ENCODE measurements around the gene NECTIN1.

The NECTIN1 gene

DNA sequence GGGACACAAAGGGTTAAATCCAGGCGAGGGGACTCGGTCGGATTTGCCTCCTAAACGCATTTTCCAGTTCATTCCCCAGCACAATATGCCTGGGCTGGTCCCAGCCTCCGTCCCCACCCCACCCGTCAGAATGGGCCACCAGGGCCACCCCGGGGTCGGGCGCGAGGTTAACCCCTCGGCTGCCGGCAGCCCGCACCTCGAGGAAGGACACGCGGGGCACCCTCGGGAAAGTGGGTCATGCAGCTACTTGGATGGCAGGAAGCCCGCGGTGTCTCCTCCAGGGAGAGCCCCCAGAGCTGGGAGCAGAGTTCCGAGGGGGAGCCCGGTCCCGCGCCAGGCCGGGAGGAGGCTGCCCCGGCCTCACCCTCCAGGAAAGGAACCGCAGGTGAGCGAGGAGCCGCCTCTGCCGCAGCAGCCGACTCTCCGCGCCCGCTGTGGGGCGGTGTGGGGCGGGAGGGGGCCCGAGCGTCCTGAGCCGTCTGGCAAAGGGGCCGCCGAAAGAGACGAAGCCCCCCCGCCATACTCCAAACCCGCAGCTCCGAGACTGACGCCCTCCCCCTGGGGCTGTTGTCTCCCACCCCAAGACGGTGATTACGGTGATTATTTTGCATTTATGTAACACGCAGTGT is 1.4 kb downstream of the NECTIN1 start:
- Histone ChIP-seq H3K79me2 (ENCODE audit: control insufficient read depth, insufficient read depth, low read length) (peaks cover 44% of the 10 kb centered on the region), H3K56ac (ENCODE audit: low read length) (peak overlapping the region; percentile 82), H3K23ac (ENCODE audit: low read length) (no peak overlapping the region), H4K8ac (ENCODE audit: low read depth, low read length) (no peak overlapping the region), H4K5ac (ENCODE audit: low read length) (no peak overlapping the region), H3K36me3 (ENCODE audit: control insufficient read depth, insufficient read depth, low read length) (no peaks in the 10 kb centered on the region), H2BK120ac (ENCODE audit: low read depth, low read length) (peak overlapping the region; percentile 48), H2AK5ac (ENCODE audit: low read length) (no peak overlapping the region), H3K18ac (ENCODE audit: low read length) (peak overlapping the region; percentile 93), H3K27ac (ENCODE audit: low read depth, low read length) (no peak overlapping the region), H3K79me1 (ENCODE audit: low read length) (peaks cover 23% of the 10 kb centered on the region), H2BK5ac (ENCODE audit: low read length) (no peak overlapping the region), H2BK15ac (replicated peaks; ENCODE audit: low read depth) (no peak overlapping the region), H3K4ac (ENCODE audit: low read depth, low read length) (peak overlapping the region; percentile 18), H3K9ac (ENCODE audit: low read length) (peak overlapping the region; percentile 85), H3K4me2 (ENCODE audit: low read length) (peak overlapping the region; percentile 81), H3K4me1 (ENCODE audit: control insufficient read depth, low read depth, low read length) (peaks cover 12% of the 10 kb centered on the region), H3K27me3 (ENCODE audit: insufficient read depth, low read length, poor library complexity) (no peaks in the 10 kb centered on the region), H3K4me3 (ENCODE audit: low read length) (peak overlapping the region; percentile 63)
- DNase-seq = peak; percentile 71
- no CpG with 5 or more reads among the region's 48 CpGs for WGBS (ENCODE audit: extremely low coverage, insufficient coverage, low lambda C conversion rate)

DNA sequence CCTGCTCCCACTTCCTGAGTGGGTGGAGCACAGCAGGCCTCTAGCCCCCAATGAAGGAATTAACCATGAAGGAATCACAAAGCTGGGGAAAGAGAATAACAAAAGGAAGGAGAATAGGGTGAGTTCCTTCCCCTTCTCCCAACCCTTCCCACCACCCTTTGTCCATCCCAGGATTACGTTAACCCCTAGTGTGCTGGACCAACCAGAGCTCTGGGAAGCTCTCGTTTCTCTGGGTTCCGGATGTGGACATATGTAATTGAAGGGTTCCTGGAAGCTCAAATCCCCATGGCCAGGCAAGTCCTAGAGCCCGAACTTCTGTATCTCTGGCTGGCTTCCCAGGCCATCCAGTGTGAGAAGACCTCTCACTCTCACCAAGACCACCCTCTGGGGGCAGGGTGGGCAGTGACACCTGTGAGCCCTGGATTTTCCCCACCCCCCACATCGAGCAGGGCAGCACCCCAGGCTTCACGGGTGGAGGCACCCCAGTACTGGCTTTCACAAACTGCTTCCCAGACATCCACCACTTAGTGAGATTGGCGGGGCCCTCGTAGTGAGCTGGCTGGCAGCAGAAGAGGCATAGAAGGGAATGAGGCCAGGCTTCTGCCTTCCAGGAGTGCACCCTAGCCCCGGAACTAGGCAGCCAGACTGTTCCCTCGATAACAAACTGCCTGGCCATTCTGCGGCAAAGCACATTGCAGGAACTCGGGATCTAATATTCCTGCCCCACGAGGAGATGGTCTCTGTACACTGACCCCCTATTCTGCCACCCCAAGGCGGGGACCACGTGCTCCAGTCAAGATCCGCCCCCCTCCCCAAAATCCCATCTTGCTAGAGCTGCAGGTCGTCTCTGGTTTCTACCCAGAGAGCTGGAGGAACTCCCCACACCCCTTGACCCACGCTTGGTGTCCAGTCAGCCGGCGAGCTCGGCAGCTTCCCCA is 2.1 kb downstream of the NECTIN1 start:
- Histone ChIP-seq H2BK5ac (ENCODE audit: low read length) (peak overlapping the region; percentile 12), H3K4me1 (ENCODE audit: control insufficient read depth, low read depth, low read length) (peaks cover 12% of the 10 kb centered on the region), H4K8ac (ENCODE audit: low read depth, low read length) (no peak overlapping the region), H2BK120ac (ENCODE audit: low read depth, low read length) (peak overlapping the region; percentile 48), H3K56ac (ENCODE audit: low read length) (peak overlapping the region; percentile 82), H3K4me2 (ENCODE audit: low read length) (peak overlapping the region; percentile 81), H3K27me3 (ENCODE audit: insufficient read depth, low read length, poor library complexity) (no peaks in the 10 kb centered on the region), H3K18ac (ENCODE audit: low read length) (peak overlapping the region; percentile 93), H3K4ac (ENCODE audit: low read depth, low read length) (no peak overlapping the region), H3K79me1 (ENCODE audit: low read length) (peaks cover 25% of the 10 kb centered on the region), H3K4me3 (ENCODE audit: low read length) (peak overlapping the region; percentile 63), H3K27ac (ENCODE audit: low read depth, low read length) (peak overlapping the region; percentile 1), H2BK15ac (replicated peaks; ENCODE audit: low read depth) (no peak overlapping the region), H2AK5ac (ENCODE audit: low read length) (no peak overlapping the region), H3K23ac (ENCODE audit: low read length) (no peak overlapping the region), H4K5ac (ENCODE audit: low read length) (no peak overlapping the region), H3K36me3 (ENCODE audit: control insufficient read depth, insufficient read depth, low read length) (no peaks in the 10 kb centered on the region), H3K79me2 (ENCODE audit: control insufficient read depth, insufficient read depth, low read length) (peaks cover 50% of the 10 kb centered on the region), H3K9ac (ENCODE audit: low read length) (peak overlapping the region; percentile 85)
- peak; percentile 65 for DNase-seq
- no CpG with 5 or more reads among the region's 21 CpGs for WGBS (ENCODE audit: extremely low coverage, insufficient coverage, low lambda C conversion rate)

DNA sequence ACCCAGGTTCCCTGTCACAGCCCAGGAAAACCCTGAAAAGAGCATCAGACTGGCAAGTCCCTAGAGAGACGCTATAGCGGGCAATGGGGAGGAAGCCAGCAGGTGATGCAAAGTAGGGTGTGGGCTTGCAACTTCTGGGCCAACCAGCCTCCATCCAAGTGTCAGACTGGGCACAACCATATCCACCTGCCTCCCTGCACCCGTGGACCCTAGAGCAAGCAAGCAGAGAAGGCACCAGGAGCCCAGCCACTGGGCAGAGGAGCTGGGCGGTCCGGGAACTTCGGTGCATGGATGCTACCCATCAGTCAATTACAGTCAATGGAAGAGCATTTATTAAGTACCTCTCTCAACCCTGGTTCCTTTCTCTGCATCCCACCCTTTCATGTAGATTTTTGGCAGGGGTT is 2.8 kb downstream of the NECTIN1 start:
- no peak overlapping the region for H4K8ac ChIP-seq (ENCODE audit: low read depth, low read length)
- H3K4me1 ChIP-seq (ENCODE audit: control insufficient read depth, low read depth, low read length) = peaks cover 12% of the 10 kb centered on the region
- no peak overlapping the region for H3K23ac ChIP-seq (ENCODE audit: low read length)
- no peak overlapping the region for H2BK5ac ChIP-seq (ENCODE audit: low read length)
- H3K27me3 ChIP-seq (ENCODE audit: insufficient read depth, low read length, poor library complexity) = no peaks in the 10 kb centered on the region
- H2AK5ac ChIP-seq (ENCODE audit: low read length) = no peak overlapping the region
- no peaks in the 10 kb centered on the region for H3K36me3 ChIP-seq (ENCODE audit: control insufficient read depth, insufficient read depth, low read length)
- peaks cover 50% of the 10 kb centered on the region for H3K79me2 ChIP-seq (ENCODE audit: control insufficient read depth, insufficient read depth, low read length)
- DNase-seq = no peak
- H2BK15ac ChIP-seq (replicated peaks; ENCODE audit: low read depth) = no peak overlapping the region
- no peak overlapping the region for H3K18ac ChIP-seq (ENCODE audit: low read length)
- WGBS (ENCODE audit: extremely low coverage, insufficient coverage, low lambda C conversion rate) = no CpG with 5 or more reads among the region's 6 CpGs
- no peak overlapping the region for H3K4ac ChIP-seq (ENCODE audit: low read depth, low read length)
- no peak overlapping the region for H3K9ac ChIP-seq (ENCODE audit: low read length)
- peak overlapping the region; percentile 81 for H3K4me2 ChIP-seq (ENCODE audit: low read length)
- H3K27ac ChIP-seq (ENCODE audit: low read depth, low read length) = no peak overlapping the region
- peaks cover 25% of the 10 kb centered on the region for H3K79me1 ChIP-seq (ENCODE audit: low read length)
- no peak overlapping the region for H3K56ac ChIP-seq (ENCODE audit: low read length)
- no peak overlapping the region for H2BK120ac ChIP-seq (ENCODE audit: low read depth, low read length)
- no peak overlapping the region for H3K4me3 ChIP-seq (ENCODE audit: low read length)
- no peak overlapping the region for H4K5ac ChIP-seq (ENCODE audit: low read length)

DNA sequence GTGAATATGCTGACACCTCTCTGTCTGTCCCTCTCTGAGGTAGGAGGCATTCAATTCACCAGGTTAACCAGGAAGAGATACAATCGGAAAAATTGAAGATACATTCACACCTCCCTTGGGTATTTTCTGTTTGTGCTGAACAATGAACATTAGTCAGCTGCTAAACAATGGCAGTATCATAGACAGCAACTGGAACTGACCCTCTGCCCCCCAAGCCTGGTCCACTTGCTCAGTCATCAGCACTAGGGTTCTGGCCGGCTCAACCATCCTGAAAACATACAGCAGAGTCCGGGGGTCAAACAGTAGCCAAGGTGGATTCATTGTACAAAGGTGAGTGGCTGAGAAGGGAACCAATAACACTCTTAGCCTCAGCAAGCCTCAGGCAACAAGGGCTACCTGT is 4.0 kb downstream of the NECTIN1 start:
- no peak overlapping the region for H3K4me3 ChIP-seq (ENCODE audit: low read length)

DNA sequence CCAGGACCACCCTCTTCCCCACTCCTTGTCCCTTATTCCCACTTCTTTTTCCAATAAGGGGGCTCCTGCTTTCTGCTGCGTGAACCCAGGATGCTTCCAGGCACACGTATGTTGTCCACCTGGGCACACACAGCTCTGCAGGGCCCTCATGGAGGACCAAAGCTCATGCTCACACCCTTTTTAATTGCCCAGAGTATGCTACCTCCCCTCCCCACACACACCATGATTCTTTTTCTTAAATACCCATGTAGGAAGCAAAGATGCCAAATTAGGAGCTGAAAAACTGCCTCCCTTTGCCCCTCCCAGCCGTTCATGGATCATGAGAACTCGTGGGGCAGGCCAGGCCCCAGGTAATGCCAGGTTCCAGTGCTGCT is 5.1 kb downstream of the NECTIN1 start:
- no peak overlapping the region for H4K8ac ChIP-seq (ENCODE audit: low read depth, low read length)
- H3K4ac ChIP-seq (ENCODE audit: low read depth, low read length) = no peak overlapping the region
- H3K23ac ChIP-seq (ENCODE audit: low read length) = no peak overlapping the region
- H3K27ac ChIP-seq (ENCODE audit: low read depth, low read length) = no peak overlapping the region
- H3K4me2 ChIP-seq (ENCODE audit: low read length) = no peak overlapping the region
- peaks cover 9% of the 10 kb centered on the region for H3K4me1 ChIP-seq (ENCODE audit: control insufficient read depth, low read depth, low read length)
- no peak overlapping the region for H4K5ac ChIP-seq (ENCODE audit: low read length)
- no peak overlapping the region for H3K56ac ChIP-seq (ENCODE audit: low read length)
- H2AK5ac ChIP-seq (ENCODE audit: low read length) = no peak overlapping the region
- no peak overlapping the region for H2BK120ac ChIP-seq (ENCODE audit: low read depth, low read length)
- no peak overlapping the region for H3K9ac ChIP-seq (ENCODE audit: low read length)
- no peak overlapping the region for H3K18ac ChIP-seq (ENCODE audit: low read length)
- DNase-seq = no peak
- no peaks in the 10 kb centered on the region for H3K27me3 ChIP-seq (ENCODE audit: insufficient read depth, low read length, poor library complexity)
- no CpG with 5 or more reads among the region's 4 CpGs for WGBS (ENCODE audit: extremely low coverage, insufficient coverage, low lambda C conversion rate)
- no peak overlapping the region for H2BK5ac ChIP-seq (ENCODE audit: low read length)
- no peaks in the 10 kb centered on the region for H3K36me3 ChIP-seq (ENCODE audit: control insufficient read depth, insufficient read depth, low read length)
- H2BK15ac ChIP-seq (replicated peaks; ENCODE audit: low read depth) = no peak overlapping the region
- peaks cover 63% of the 10 kb centered on the region for H3K79me2 ChIP-seq (ENCODE audit: control insufficient read depth, insufficient read depth, low read length)
- peaks cover 39% of the 10 kb centered on the region for H3K79me1 ChIP-seq (ENCODE audit: low read length)
- no peak overlapping the region for H3K4me3 ChIP-seq (ENCODE audit: low read length)

More for the DNA sequence above, 4.0 kb downstream of the NECTIN1 start:
- Histone ChIP-seq H3K56ac (ENCODE audit: low read length) (no peak overlapping the region), H3K23ac (ENCODE audit: low read length) (no peak overlapping the region), H3K9ac (ENCODE audit: low read length) (no peak overlapping the region), H4K5ac (ENCODE audit: low read length) (no peak overlapping the region), H3K27me3 (ENCODE audit: insufficient read depth, low read length, poor library complexity) (no peaks in the 10 kb centered on the region), H2BK120ac (ENCODE audit: low read depth, low read length) (no peak overlapping the region), H3K18ac (ENCODE audit: low read length) (no peak overlapping the region), H2BK5ac (ENCODE audit: low read length) (no peak overlapping the region), H2AK5ac (ENCODE audit: low read length) (no peak overlapping the region), H3K79me1 (ENCODE audit: low read length) (peaks cover 35% of the 10 kb centered on the region), H4K8ac (ENCODE audit: low read depth, low read length) (no peak overlapping the region), H3K27ac (ENCODE audit: low read depth, low read length) (no peak overlapping the region), H3K4me1 (ENCODE audit: control insufficient read depth, low read depth, low read length) (peaks cover 9% of the 10 kb centered on the region), H3K4ac (ENCODE audit: low read depth, low read length) (no peak overlapping the region), H3K79me2 (ENCODE audit: control insufficient read depth, insufficient read depth, low read length) (peaks cover 57% of the 10 kb centered on the region), H3K36me3 (ENCODE audit: control insufficient read depth, insufficient read depth, low read length) (no peaks in the 10 kb centered on the region), H3K4me2 (ENCODE audit: low read length) (no peak overlapping the region), H2BK15ac (replicated peaks; ENCODE audit: low read depth) (no peak overlapping the region)
- WGBS (ENCODE audit: extremely low coverage, insufficient coverage, low lambda C conversion rate) = no CpG with 5 or more reads among the region's 3 CpGs
- no peak for DNase-seq

Measured in mesendoderm (in vitro differentiated cells).